Stromal cell of bone marrow (primary cell): ENCODE data around the gene MAFB.
A peak's percentile ranks its signal among the peaks of the same experiment; 100 is the strongest.

ENCODE experiments used
- DNase-seq: peaks from one replicate; pipeline ENCODE4 v3.0.0-alpha.2; 2012; ENCODE audit warnings: low read depth

The MAFB gene

DNA sequence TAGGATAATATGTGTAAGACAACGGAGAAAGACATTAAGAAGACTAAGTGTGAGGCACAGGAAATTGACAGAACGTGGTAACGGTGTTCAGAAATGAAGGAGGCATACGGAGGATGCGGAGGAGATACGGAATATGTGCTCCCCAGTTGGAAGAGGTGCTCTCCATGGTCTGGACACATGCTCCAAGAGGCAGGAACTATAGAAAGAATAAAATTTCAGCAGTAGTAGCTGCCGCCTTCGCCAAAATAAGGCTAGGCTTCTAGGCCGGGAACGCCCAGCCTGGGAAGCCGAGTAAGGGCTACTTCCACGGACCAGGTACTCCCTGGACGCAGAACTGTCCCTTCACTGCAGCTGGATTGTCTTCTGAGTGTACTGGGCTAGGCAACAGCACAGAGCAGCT, 7.4 kb downstream of the MAFB start:
- no peak for DNase-seq

DNA sequence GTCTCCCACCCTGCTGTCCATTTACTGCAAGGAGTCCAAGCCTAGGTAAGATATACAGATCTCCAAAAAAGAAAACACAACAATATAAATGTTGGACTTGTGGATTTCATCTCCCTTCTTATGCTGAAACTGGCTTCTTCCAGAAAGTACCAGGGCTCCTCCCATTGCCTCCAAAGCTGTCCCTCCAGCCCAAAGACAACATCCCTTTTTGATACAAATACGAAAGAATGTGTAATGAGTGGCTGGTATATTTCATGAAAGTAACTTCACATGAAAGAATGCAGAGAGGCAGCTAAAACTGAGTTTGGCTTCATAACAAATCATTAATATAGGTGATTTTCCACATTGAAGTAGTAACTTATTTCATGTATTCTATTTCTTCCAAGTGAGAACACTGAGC, 7.9 kb downstream of the MAFB start:
- DNase-seq, result no peak

DNA sequence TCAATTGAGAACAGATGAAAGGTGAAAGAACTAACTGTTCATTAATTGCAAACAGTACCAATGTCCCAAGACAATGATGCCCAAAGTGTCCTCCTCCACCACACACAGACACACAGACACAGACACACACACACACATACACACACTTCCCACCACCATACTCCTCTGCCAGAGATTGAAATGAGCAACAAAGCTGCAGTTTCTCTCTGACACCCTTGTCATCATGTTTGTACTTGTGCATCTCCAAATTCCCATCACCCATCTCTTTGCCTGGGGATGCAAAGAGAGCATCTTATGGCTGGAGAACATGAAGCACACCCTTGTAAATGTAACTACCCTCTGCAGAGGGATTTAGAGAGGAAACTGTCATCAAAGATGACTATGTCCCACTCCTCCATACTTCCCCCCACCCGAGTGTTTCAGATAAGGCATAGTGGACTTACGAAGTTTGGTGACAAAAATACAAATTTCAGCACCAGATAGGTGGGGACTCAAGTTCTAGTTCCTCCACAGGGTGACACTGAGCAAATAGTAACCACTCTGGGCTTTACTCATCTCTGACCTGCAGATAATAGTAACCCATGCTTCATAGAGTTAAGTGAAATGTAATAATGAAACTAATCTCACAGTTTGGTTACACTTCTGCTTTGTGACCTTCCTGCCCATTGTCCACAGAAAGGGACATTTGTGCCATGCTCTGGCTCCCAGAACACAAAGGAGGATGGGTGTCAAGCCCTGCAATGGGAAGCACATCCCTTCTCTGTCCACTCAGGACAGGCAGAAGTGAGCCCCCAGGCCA, 8.7 kb downstream of the MAFB start:
- DNase-seq, result no peak

DNA sequence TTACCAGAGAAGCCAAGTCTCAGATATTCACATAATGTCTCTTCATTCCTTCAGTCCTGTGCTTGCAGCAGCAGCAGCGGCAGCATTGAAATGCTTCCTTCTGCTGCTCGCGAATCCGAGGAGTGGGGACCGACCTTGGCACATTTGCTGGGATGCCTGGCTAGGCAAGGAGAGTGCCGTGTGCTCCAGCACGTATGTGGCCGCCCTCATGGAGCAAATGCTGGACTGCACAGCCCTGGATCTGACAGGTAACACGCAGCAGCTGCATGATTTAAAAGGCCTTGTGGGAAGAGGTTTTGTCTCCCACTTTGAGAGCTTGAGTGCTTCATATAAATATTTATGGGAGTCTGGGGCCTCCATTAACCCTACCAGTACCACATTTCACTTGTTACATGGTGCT, 9.9 kb downstream of the MAFB start:
- no peak for DNase-seq

DNA sequence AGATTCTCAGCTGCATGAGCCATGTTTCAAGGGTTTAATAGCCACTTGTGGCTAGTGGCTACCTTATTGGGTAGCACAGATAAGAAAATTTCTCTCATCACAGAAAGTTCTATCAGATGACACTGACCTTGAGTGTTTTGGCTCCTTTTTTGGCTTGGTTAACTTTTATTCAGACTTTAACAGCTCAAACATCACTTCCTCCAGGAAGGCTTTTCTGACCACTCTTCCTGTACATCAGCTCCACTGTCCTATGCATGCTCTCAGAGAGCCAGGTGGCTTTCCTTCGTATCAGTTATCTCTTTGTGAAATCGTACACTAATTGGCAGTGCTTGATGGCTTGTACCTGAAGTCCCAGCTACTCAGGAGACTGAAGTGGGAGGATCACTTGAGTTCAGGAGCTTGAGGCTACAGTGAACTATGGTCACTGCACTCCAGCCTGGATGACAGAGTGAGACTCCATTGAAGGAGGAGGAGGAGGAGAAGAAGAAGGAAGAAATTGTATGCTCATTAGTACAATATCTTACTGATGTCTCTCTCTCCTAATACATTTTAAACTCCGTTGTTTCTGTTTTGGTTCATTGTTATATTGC, 10.7 kb downstream of the MAFB start:
- no peak for DNase-seq

DNA sequence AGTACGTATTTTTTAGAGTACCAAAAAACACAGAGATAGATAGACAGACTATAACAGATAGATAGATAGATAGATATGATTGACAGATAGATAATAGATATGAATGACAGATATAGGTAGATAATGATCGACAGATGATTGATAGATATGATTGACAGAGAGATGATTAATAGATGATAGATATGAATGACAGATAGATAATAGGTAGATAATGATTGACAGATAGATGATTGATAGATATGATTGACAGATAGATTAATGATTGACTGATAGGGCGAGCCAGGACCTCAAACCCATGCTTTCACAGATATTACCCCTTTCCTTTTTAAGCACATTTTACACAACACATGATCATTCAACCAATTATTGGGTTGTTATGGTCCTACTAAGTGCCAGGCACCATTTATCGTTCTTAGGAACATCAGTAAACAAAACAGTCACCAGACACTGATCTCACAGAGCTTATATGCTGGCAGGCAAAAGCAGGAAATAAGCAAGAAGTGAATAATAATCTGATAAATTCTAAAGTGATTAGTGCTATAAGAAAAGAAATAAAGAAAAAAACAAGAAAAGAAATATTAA, 11.6 kb downstream of the MAFB start:
- no peak for DNase-seq

DNA sequence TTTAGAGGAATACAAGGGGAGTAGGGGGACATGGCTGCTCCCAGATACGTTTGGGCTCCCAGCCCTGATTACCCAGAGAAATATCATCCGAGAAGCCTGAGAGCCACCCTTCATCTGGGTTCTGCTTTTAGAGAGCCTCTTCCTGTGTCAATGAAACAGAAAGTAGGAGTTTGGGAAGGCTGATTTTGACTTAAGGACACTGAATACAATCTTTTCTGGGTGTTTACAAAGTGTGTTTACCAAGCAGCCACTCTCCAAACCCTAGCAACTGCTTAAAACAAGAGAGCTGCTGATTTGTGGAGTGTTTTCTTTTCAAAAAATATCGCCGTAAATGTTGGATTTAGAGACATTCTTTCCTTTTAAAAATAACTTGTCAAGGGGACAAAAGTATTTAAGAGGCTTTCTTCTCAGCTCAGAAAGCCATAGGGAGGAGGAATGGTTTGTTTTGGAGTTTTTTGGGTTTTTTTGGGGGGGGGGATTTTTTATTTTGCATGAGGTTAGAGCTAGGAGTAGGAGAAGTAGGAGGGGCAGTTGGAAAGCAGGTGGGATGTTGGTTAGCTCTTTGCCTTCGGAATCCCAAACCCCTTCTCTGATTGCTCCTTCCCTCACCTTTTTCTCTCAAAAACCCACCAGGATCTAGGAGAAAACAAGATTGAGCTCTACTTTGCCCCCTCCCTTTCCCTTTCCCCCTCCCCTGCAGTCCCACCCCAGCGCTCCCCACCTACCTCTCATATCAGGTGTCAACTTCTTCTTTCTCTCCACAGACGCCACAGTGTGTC, 12.4 kb downstream of the MAFB start:
- no peak for DNase-seq

DNA sequence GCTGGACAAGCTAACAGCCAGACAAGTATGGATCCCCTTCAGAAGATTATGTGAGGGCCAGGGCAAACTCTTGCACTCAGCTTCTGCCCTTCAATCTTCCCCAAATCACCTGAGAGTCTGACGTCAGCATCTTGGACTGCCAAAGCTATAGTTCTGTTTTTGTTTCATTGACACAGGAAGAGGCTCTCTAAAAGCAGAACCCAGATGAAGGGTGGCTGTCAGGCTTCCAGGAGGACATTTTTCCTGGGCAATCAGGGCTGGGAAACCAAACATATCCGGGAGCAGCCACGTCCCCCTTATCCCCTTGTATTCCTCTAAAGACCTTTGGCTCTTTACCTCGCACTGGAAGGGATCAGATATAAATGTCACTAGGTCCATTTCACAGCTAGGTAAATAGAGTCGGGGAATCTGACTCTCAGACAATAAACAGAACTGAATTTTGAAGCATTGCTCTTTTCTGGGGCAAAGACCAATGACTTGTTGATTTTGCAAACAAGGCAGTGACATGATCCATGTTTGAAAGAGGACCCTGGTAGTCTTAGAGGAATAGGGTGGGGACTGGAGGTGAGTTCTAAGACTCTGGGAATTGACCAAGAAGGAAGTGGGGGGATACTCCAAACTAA, 13.3 kb downstream of the MAFB start:
- DNase-seq, result no peak

DNA sequence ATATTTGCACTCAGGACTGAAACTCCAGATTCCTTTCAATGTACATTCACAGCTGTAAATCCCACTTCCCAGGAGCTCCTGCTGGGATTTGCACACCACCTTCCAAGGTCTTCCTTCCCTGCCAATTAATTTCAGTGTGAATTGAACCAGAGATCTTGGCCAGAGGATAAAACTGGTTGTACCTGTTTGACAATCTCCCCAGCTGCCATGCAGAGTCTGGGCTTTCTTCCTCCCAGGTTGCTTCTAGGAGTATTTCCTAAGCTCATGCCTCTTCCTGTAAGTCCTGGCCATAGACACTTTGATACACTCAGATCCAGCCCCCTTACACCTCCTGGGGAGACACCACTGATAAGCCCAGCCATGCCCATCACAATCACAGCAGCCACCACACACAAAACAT, 15.6 kb downstream of the MAFB start:
- no peak for DNase-seq

DNA sequence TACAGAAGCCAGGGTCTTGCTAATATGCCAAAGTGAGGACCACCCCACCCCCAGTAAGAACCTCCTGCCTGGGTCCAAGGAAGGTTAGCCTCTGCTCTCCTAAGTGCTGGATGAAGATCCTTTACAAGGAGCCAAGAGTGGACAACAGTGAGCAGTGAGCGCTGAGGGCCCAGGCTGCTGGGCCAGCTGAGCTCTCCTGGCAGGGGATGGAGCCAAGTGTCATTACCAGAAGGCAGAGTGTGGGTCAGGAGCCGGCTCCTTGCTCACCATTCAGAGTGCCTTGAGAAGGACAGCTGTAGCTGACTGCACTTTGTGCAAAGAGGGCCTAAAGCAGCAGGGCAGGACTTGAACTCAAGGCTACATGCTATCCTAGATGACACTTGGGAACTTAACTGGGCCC, 16.9 kb downstream of the MAFB start:
- DNase-seq, result no peak

DNA sequence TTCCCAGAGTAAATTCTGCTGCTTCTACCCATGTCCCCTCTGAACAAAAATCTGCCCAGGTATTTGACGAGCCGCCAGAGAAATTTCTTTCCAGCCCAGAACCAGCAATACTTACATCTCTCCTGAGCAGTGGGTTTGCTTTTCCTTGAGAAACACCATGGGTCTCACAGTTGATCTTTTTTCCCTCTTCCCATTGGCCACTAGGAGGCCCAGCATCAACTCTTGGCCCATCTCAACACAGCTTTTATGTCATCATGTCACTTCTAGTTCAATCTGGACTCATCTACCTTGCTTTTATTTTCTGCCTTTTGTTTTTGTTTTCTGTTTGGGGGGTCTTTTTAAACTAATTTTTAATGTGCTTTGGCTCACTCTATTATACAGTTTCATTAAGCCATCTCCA, 18.8 kb downstream of the MAFB start:
- DNase-seq, result no peak

DNA sequence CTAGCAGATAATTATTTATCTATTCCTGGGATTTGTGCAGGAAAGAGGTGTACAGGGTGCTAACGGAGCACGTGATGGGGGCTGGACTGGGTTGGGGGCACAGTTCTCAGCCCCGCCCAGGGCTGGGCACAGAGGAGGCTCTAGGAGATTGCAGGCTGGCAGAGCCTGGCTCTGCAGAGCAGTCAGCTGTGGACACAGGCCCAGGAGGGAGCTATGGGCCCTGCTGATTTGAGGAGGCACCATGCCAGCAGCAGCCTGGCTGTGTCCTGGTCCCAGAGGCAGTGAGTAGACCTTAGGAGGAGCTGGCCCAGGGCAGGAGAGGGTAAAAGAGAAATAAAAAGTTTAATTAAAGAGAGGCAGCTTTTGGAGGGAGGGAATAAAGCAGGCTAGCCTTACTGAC, 19.3 kb downstream of the MAFB start:
- DNase-seq, result no peak

DNA sequence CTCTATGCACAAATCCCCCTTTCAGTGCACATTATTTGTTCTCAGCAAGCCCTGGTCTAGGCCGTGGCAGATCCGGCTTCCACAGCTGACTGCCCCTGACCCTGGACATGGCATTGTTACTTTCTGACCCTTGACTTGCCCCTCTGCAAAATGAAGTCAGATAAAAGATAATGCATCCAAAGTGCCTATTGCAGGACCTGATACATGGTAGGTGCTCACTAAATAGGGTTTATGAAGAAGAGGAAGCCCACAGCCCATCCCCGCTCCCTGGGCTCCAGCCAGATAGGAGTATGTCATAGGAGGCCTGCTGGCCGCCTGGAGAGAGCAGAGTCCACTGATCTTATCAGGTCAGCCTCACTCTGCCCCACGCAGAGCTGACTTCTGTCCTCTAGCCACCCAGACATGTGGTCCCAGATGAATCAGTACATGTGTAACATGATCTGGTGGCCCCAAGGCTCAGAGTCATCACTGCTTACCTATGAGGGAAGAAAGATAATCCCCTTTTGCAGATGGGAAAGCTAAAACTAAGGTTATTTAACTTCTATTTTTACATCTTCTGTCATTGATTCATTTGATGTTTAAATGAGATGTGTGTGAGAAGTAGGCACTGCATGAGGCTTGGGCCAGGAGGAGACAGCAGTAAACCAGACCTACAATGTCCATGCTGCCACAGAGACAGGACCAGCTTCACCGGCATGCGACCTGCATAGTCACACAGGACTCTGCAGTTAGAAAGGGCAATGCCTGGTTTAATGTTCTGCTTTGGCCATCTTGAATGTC, 20.4 kb downstream of the MAFB start:
- no peak for DNase-seq

DNA sequence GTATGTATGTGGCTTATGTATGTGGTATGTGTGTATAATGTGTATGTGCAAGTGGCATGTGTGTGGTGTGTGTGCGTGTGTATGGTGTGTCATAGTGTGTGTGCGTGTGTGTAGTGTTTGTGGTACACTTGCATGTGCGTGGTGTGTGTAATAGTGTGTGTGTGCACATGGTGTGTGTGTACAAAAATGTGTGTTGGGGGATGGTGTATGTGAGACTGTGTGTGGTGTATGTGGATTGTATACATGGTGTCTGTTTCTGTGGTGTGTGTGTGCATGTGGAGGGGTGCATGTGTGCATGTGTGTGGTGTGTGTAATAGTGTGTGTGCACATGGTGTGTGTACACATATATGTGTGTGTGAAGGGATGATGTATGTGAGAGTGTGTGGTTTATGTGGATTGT, 21.5 kb downstream of the MAFB start:
- no peak for DNase-seq

DNA sequence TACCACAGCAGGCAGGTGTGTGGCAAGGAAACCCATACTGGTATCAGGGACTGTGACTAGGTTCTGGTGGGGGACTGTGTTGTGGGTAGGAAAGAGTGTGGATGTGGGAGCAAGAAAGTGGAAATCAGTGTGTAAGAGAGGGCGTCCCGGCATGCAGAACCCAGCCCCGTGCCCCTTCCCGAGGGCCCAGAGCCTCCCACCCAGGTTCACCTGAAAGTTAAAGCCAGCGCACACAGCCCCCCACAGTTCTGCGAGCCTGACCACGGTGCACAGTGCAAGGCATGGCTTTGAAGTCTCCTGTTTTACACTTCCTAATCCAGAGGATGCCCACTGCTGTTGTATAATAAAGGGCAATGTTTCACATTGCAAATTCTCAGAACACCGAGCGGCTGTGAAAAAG, 22.7 kb downstream of the MAFB start:
- DNase-seq, result no peak

DNA sequence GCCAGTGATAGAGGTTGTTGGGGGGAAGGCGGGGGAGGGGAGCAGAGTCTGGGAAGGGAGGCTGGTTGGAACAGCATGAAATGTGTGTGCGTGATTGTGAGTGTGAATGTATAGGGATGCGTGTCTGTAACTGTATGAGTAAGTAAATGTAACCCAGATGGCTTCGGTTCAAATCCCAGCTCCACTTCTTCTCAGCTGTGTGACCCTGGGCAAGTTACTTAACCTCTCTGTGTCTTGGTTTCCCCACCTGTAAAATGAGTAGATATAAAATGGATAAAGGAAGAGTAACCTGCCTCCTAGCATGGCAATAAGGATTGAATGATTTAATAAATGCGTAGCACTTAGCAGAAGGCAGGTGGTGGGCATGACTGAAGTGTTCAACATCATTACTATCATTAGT, 24.1 kb downstream of the MAFB start:
- DNase-seq, result no peak

DNA sequence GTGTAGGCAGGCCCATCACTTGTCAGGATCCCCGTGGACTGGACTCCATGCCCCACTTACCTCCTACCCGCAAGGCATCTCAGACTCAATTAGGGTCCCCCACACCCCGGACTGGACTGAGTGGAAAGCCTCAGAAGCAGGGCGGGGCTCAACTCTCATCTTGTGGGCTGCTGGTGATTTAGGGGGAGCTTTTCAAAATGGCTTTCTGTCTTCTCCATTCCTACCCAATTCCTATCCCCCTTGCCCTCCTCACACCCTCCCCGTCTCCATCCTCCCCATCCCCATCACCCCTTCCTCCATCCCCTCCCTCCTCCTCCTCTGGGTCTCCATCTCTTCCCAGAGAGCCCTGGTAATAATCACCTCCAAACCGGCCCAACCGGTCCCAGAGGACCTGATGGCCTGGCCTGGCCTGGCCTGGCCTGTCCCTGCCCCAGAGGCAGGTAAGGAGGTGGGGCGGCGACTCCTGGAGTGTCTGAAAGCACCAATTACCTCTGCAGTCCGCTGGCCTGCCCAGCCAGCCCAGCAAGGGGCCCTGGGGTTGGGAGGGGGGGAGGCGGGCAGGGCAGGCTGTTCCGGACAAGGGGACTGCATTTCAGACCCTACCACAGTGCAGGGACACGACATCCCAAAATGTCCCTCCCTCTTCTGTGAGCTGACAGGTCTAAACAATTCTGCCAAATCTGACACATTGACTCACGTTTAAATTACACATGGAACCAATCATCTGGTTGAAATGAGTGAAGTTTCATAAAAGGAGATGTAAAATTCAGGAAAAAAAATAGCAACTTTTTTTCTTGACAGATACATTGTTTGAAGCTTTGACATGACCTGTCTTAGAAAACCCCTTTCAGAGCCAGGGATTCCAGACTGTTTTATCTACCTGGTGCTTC, 24.8 kb downstream of the MAFB start:
- DNase-seq, result no peak

DNA sequence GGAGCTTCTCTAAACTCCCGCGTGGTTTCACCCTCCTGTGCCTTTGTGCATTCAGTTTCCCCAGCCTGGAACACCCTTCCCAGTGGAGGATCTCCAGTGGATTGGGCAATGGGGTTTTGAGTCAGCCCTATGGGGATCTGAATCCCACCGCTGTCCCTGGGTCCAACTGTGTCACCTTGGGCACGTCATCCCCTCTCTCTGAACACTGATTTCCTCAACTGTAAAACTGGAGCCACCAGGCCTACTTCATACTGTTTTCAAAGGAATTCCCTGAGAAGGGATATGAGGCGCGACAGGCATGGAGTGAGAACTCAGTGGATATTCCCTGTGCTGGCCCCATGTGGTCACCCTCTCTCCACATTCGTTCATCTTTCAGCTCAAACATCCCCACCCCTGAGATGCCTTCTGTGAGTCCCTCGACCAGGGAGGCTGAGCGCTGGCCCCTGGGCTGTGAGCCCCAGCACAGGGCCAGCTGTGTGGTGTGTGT, 25.7 kb downstream of the MAFB start:
- no peak for DNase-seq

DNA sequence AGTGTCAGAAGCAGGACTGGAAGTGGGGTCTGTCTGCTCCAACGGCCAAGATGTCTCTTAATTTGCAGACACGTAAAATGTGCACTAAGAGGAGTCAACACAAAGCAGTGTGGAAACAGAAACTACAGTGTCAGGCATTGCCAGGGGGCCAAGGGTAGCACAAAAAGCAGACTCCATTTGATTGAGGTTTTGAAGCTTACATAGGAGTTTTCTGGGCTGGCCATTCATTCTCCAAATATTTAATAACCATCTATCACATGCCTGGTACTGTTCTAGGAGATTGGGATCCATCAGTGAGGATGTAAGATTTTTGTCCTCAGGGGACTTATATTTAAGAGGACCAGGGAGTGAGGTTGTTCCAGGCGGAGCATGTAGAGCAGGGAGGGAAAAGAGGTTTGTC, 29.5 kb downstream of the MAFB start:
- no peak for DNase-seq

DNA sequence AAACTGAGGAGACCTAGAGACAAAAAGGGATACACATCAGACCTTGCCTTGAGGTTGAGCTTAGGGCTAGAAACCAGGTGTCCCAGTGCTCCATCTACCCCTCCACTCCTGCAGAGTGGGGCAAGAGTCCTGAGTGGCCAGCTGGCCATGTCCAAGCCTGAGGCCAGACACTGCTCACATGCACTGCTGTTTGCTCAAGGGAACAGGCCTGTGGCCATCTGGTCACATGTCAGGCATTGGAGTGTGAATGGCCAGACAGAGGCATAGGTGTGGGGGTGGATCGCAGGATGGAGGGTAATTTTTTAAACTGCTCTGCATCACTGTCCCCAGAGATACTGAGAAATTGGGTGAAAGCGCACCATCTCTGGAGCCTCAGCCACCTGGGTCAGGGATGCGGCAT, 30.5 kb downstream of the MAFB start:
- no peak for DNase-seq

DNA sequence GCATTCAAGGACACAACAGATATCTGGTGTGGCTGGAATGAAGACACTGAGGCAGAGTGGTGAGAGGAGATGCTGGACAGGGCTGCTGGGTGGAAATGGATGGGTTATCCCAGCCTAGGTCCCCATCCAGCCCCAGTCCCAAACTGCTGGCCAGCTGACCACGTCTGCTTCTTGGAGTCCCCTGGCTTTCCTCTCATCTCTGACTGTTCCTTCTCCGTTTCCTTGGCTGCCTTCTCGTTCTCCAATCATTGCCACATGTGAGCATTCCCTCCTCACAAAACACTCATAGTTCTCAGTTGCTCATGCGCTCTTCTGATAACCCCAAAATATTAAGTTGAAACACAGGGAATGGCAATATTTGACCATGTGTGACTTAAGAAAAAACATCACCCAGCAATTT, 31.5 kb downstream of the MAFB start:
- DNase-seq, result peak; percentile 19
